GM13977 (cell line): ENCODE results near the gene NPAS1.

Experiments
- DNase-seq: peaks from one replicate; pipeline ENCODE4 v3.0.0; 2012; ENCODE audit warnings: low spot score
- in situ Hi-C: fragments of 300-500 bp; cut with MboI; formaldehyde crosslinking; loops from one replicate; pipeline ENCODE4 v1.12.0; 2022; ENCODE audit warnings: low sequenced_read_pairs, low pct_unique_long_range_greater_than_20kb, mixed read lengths, inconsistent platforms; ENCODE audit not compliant: unreplicated experiment
- TF ChIP-seq, protein P1 (sequence below): IDR thresholded peaks from 2 replicates; pipeline ENCODE4 v1.5.1; 2012; ENCODE audit warnings: mild to moderate bottlenecking, control low read depth; ENCODE audit not compliant: insufficient read depth; ENCODE audit errors: extremely low read depth, missing control alignments

NPAS1 gene

GRCh38 chr19:47058621-47059022 lies 39.0 kb downstream of the NPAS1 start:
- in situ Hi-C loops = no loop called here
- no peak for DNase-seq
- TF ChIP-seq, protein P1, sequence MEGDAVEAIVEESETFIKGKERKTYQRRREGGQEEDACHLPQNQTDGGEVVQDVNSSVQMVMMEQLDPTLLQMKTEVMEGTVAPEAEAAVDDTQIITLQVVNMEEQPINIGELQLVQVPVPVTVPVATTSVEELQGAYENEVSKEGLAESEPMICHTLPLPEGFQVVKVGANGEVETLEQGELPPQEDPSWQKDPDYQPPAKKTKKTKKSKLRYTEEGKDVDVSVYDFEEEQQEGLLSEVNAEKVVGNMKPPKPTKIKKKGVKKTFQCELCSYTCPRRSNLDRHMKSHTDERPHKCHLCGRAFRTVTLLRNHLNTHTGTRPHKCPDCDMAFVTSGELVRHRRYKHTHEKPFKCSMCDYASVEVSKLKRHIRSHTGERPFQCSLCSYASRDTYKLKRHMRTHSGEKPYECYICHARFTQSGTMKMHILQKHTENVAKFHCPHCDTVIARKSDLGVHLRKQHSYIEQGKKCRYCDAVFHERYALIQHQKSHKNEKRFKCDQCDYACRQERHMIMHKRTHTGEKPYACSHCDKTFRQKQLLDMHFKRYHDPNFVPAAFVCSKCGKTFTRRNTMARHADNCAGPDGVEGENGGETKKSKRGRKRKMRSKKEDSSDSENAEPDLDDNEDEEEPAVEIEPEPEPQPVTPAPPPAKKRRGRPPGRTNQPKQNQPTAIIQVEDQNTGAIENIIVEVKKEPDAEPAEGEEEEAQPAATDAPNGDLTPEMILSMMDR = no peak

- TF ChIP-seq, protein P1 = no peak
- no peak for DNase-seq
- in situ Hi-C loops = no loop called here
Measured at GRCh38 chr19:47063874-47064273, 44.2 kb downstream of the NPAS1 start.

GRCh38 chr19:47065242-47065641 lies 45.6 kb downstream of the NPAS1 start:
- in situ Hi-C loops = no loop called here
- TF ChIP-seq, protein P1 = no peak

GRCh38 chr19:47066376-47067214 lies 47.0 kb downstream of the NPAS1 start:
- DNase-seq = no peak
- in situ Hi-C loops = no loop called here
- TF ChIP-seq, protein P1 = no peak

More at GRCh38 chr19:47065242-47065641, 45.6 kb downstream of the NPAS1 start:
- DNase-seq = no peak

GRCh38 chr19:47067215-47067847 lies 47.7 kb downstream of the NPAS1 start:
- in situ Hi-C loops = no loop called here
- no peak for DNase-seq
- TF ChIP-seq, protein P1 = no peak

DNA sequence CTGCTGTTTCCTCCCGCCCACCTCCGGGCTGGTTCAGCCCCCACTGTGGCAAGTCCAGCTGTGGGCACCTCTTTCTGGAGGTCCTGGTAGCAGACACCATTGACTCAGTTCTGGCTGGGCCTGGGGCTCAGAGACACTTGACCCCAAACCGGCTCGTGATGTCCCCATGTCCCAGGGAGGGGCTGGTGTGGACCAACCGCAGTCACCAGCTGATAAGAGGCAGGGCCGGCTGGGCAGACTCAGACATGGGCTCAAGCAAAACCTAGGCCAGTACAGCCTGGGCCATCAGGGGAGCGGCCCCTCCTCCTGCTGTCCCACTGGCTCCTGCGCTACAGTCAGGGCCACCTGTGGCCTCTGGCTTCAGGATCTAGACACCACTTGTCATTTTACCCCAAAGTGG lies 48.6 kb downstream of the NPAS1 start:
- DNase-seq = no peak
- in situ Hi-C loops = no loop called here
- TF ChIP-seq, protein P1 = no peak
